NCI-H2029 treated with DMSO at 0.1 percent for 48 hours (cell line): ENCODE data around the gene ESRRG.

ENCODE experiments used
- DNase-seq: peaks from one replicate; lab custom pipeline; 2025; lab: John Stamatoyannopoulos, UW

The ESRRG gene

GRCh38 chr1:216502528-216503162, 220.6 kb downstream of the ESRRG start:
- no peak for DNase-seq

GRCh38 chr1:216500273-216500967, 222.8 kb downstream of the ESRRG start:
- DNase-seq: no peak

GRCh38 chr1:216499581-216500272, 223.5 kb downstream of the ESRRG start:
- no peak for DNase-seq

DNA sequence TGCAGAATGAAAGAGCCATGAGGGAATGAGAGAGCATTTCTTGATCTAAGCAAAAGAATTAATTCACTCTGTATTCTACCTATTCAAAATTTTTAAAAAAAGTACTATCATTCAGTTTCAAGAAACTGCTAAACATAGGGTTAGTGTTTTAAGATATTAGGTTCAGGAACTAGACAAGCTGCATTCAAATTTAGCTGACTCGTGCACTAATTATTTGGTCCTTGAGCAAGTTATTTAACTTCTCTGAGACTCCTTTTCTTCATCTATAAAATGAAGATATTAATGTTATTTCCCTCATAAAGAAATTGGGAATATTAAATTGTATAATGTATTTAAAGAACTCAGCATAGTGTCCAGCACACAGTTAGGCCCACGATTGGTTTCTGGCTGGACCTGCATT, 225.0 kb downstream of the ESRRG start:
- DNase-seq: no peak

DNA sequence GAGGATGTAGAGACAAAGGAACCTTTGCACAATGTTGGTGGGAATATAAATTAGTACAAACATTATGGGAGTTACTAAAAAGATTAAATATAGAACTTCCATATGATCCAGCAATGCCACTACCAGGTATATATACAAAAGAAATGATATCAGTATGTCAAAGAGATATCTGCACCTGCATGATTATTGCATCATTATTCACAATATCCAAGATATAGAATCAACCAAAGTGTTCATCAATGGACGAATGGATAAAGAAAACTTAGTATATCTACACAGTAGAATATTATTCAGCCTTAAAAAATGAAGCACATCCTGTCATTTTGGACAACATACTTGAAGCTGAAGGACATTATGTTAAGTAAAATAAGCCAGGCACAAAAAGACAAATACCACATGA, 238.2 kb downstream of the ESRRG start:
- no peak for DNase-seq

- DNase-seq: no peak
Observed at GRCh38 chr1:216483672-216484401, 239.4 kb downstream of the ESRRG start.

GRCh38 chr1:216482620-216483019, 240.6 kb downstream of the ESRRG start:
- no peak for DNase-seq

DNA sequence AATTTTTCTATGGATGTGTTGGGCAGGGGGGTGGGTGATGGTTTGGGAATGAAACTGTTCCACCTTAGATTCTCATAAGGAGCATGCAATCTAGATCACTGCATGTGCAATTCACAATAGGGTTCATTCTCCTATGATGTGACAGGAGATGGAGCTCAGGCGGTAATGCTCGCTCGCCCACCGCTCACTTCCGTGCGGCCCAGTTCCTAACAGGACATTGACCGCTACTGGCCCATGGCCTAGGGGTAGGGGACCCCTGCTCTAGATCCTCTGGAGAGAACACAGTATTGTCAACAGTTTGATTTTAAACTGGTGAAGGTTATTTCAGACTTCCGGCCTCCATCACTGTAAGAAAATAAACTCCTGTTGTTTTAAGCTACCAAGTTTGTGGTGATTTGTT, 245.0 kb downstream of the ESRRG start:
- no peak for DNase-seq

GRCh38 chr1:216476341-216476740, 246.9 kb downstream of the ESRRG start:
- no peak for DNase-seq

DNA sequence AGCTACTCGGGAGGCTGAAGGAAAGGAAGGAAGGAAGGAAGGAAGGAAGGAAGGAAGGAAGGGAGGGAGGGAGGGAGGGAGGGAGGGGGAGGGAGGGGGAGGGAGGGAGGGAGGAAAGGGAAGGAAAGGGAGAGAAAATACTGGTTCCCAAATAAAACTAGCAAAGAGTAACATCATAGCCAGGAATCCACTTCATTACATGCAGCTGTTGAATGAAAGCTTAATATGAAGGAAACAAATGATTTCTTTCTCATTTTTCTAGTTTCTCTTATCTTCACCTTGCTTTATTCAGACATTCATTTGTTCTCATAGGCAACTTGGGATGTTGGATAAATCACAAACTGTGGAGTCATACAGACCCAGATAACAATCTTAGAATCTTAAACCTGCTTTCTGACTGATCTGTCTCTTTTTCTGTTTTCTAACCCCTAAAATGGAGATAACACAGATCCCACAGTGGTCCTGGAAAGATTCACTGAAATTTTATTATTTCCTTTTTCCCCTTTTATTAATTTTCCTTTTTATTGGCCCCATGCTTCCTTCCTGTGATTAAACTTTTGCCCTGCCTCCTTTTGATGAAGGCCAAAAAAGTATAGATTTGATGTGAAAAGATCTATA, 247.5 kb downstream of the ESRRG start:
- no peak for DNase-seq

DNA sequence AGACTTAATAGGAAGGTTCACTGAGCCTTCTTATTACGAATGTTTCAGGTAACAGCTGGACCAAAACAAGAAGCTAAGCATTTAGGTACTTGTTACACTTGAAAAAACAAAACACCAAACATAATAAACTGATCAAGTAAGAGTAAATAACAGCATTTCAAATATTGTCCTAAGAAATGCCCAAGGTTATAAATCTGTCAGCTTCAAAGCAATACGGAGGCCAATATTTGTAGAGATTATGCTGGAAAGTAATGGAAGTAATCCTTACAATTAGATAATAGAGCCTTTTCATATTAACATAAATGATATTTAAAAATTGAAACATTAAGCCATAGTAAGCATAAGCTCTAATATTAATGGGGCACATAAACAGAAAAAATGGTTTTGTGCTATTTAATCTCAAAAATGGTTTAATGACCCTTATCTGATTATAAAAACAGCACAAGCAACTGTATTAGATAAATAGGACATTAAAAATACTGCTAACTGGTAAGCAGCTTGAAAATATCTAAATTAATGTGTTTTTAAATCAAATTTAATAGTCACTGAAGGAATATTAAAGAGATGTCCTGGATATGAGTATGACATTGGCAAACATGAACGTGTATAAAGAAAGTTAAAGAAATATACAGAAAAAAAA, 256.9 kb downstream of the ESRRG start:
- no peak for DNase-seq

GRCh38 chr1:216464489-216464888, 258.7 kb downstream of the ESRRG start:
- DNase-seq: no peak

DNA sequence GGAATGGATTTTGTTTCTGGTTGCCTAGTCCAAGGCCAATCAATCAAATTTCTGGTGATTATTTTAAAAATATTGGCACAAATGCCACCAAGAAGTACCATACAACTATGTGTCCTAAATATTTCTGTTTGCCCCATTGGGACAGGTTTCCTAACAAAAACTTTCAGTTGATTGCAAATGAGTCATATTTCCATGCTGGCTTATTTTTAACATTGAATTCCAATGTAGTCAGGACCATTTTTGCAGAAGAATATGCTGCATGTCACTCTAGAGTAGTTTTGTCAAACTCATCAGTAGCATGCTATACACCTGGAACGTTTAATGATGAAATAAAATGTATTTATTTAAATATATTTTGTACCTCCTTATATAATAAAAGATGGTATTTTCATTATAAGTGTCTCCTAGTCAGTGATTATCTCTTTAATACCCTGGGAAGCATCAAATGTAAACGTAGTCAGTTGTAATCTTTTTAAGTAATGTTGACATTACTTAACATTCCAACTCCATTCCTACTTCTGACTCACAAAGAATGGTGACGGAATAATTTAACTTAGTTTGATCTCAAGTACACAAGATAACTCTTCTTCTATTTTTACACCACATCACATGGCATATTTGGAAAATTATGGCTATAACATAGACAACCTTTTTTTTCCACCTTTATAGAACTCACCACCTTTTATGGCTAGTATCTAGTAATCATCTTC, 261.0 kb downstream of the ESRRG start:
- no peak for DNase-seq

- no peak for DNase-seq
Observed at GRCh38 chr1:216461466-216461865, 261.8 kb downstream of the ESRRG start.

GRCh38 chr1:216459651-216460207, 263.5 kb downstream of the ESRRG start:
- DNase-seq: no peak

DNA sequence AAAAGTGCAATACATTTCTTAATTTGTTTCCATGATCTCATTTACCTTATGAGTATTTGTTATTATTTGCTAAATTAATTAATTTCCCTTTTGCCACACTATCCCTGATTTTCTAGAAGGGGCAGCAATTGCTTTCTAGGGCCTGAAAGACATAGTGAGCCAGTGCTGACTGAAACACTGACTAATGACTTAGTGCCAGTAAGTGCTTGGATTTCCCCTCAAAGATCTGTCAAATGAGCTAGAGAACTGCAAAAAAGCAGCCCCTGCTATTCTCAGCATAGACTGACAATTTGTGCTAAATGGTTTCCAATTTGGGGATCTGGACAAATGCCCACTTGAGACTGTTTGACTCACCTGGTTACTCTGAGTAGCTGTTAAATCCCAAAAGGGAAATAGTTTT, 264.4 kb downstream of the ESRRG start:
- DNase-seq: no peak

DNA sequence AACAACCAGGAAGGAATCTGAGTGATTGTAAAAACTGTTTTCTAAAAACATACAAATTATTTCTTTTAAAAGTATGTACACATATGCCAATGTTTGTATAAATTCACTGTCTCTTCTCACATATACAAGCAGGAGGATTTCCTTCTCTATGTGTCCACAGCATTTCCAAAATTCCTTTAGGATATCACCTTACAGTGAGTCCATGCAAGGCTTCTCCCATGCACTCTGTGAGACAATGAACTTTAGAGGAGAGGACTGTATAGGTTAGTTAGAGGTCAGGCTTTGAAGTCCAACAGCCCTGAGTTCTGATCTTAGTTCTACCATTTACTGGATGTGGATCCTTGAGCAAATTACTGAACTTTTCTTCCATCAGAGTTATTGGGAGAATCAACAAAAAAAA, 265.9 kb downstream of the ESRRG start:
- no peak for DNase-seq

DNA sequence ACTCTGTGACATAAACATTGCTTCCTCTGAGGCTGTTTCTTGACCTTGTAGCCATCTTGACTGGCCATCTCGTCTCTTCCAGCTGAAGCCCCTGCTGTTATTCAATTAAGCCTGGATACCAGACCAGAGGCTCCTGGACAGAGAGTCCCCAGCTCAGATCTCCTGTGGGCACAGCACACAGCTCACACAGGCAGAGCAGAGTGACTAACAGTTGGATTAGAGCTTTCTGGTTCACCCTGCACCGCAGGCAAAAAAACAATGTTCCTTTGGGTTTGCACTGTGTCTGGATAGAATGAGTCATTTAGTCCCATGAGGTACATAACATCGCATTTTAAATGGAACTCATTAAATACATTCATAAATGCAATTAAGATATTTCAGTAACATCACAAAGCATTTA, 266.5 kb downstream of the ESRRG start:
- DNase-seq: no peak

- DNase-seq: no peak
Observed at GRCh38 chr1:216453777-216454176, 269.5 kb downstream of the ESRRG start.
